H9 (cell line): ENCODE measurements around the gene NR2F1-AS1. TPM values are rescaled to one million over a fixed set of nuclear protein-coding genes. Genes with fewer than 3 reads are reported as not detected.

ENCODE experiments used
- DNase-seq: peaks from one replicate; pipeline ENCODE4 v3.0.0-alpha.2; 2017
- H2AFZ ChIP-seq: one replicate; pipeline ENCODE4 v1.6.1; 2013; ENCODE audit warnings: mild to moderate bottlenecking, low read length, control low read depth, moderate library complexity
- H2AK5ac ChIP-seq: 2 replicates; pipeline ENCODE4 v1.6.1; 2013; ENCODE audit warnings: low read length, control low read depth, mixed read lengths; ENCODE audit not compliant: insufficient read length
- H2BK120ac ChIP-seq: one replicate; pipeline ENCODE4 v1.6.1; 2013; ENCODE audit warnings: low read depth, mild to moderate bottlenecking, low read length, control low read depth, inconsistent platforms; ENCODE audit not compliant: poor library complexity, severe bottlenecking
- H2BK12ac ChIP-seq: 2 replicates; pipeline ENCODE4 v1.6.1; 2013; ENCODE audit warnings: low read length, control low read depth, mixed read lengths, low read depth; ENCODE audit not compliant: insufficient read length
- H2BK15ac ChIP-seq: 2 replicates; pipeline ENCODE4 v1.6.1; 2013; ENCODE audit warnings: low read depth, low read length, control low read depth
- H2BK20ac ChIP-seq: one replicate; pipeline ENCODE4 v1.6.1; 2013; ENCODE audit warnings: low read depth, mild to moderate bottlenecking, low read length, control low read depth, inconsistent platforms; ENCODE audit not compliant: poor library complexity, severe bottlenecking
- H2BK5ac ChIP-seq: 2 replicates; pipeline ENCODE4 v1.6.1; 2013; ENCODE audit warnings: low read length, control low read depth, mixed read lengths; ENCODE audit not compliant: insufficient read length
- H3K14ac ChIP-seq: 2 replicates; pipeline ENCODE4 v1.6.1; 2013; ENCODE audit warnings: low read length, control low read depth; ENCODE audit not compliant: insufficient read depth
- H3K18ac ChIP-seq: 2 replicates; pipeline ENCODE4 v1.6.1; 2013; ENCODE audit warnings: low read depth, mild to moderate bottlenecking, mixed read lengths, low read length, control low read depth; ENCODE audit not compliant: insufficient read length
- H3K23ac ChIP-seq: 2 replicates; pipeline ENCODE4 v1.6.1; 2013; ENCODE audit warnings: low read length, control low read depth, mixed read lengths, low read depth; ENCODE audit not compliant: insufficient read length
- H3K23me2 ChIP-seq: 2 replicates; pipeline ENCODE4 v1.6.1; 2013; ENCODE audit warnings: low read depth, mild to moderate bottlenecking, mixed read lengths, low read length, control low read depth; ENCODE audit not compliant: insufficient read length, poor library complexity, severe bottlenecking
- H3K27ac ChIP-seq: 2 replicates; pipeline ENCODE4 v1.5.1; 2013; ENCODE audit warnings: low read length, control low read depth, mixed read lengths, low read depth; ENCODE audit not compliant: insufficient read length
- H3K27me3 ChIP-seq: 2 replicates; pipeline ENCODE4 v1.6.1; 2013; ENCODE audit warnings: low read length, control low read depth, inconsistent platforms; ENCODE audit not compliant: insufficient read depth
- H3K4ac ChIP-seq: 2 replicates; pipeline ENCODE4 v1.6.1; 2013; ENCODE audit warnings: low read depth, mild to moderate bottlenecking, control low read depth, inconsistent platforms, low read length, moderate library complexity
- H3K4me1 ChIP-seq: 2 replicates; pipeline ENCODE4 v1.6.1; 2013; ENCODE audit warnings: low read length, control low read depth, inconsistent platforms; ENCODE audit not compliant: insufficient read depth
- H3K4me2 ChIP-seq: 2 replicates; pipeline ENCODE4 v1.6.1; 2013; ENCODE audit warnings: low read length, control low read depth, mixed read lengths; ENCODE audit not compliant: insufficient read length, insufficient read depth
- H3K56ac ChIP-seq: 2 replicates; pipeline ENCODE4 v1.6.1; 2013; ENCODE audit warnings: low read depth, mild to moderate bottlenecking, mixed read lengths, low read length, control low read depth; ENCODE audit not compliant: insufficient read length
- H3K79me1 ChIP-seq: 2 replicates; pipeline ENCODE4 v1.6.1; 2013; ENCODE audit warnings: low read depth, mild to moderate bottlenecking, moderate library complexity, low read length, control low read depth, inconsistent platforms; ENCODE audit not compliant: insufficient read depth, poor library complexity, severe bottlenecking
- H3K79me2 ChIP-seq: 2 replicates; pipeline ENCODE4 v1.6.1; 2013; ENCODE audit warnings: low read length, control low read depth, inconsistent platforms; ENCODE audit not compliant: insufficient read depth
- H3K9ac ChIP-seq: 2 replicates; pipeline ENCODE4 v1.6.1; 2013; ENCODE audit warnings: low read length, control low read depth, mixed read lengths; ENCODE audit not compliant: insufficient read length; ENCODE audit errors: extremely low read depth
- H3K9me3 ChIP-seq: one replicate; pipeline ENCODE4 v1.6.1; 2013; ENCODE audit warnings: low read depth, low read length, inconsistent platforms; ENCODE audit not compliant: control insufficient read depth
- H3T11ph ChIP-seq: one replicate; pipeline ENCODE4 v1.6.1; 2013; ENCODE audit warnings: mild to moderate bottlenecking, low read length, control low read depth, inconsistent platforms
- H4K20me1 ChIP-seq: one replicate; pipeline ENCODE4 v1.6.1; 2013; ENCODE audit not compliant: control insufficient read depth, insufficient read length, insufficient read depth
- H4K5ac ChIP-seq: 2 replicates; pipeline ENCODE4 v1.6.1; 2013; ENCODE audit warnings: low read depth, mild to moderate bottlenecking, mixed read lengths, low read length, control low read depth; ENCODE audit not compliant: insufficient read length
- H4K8ac ChIP-seq: replicated peaks from 2 replicates; pipeline ENCODE4 v1.6.1; 2013; ENCODE audit warnings: low read length, control low read depth, mixed read lengths, low read depth; ENCODE audit not compliant: insufficient read length
- H4K91ac ChIP-seq: 2 replicates; pipeline ENCODE4 v1.6.1; 2013; ENCODE audit warnings: low read depth, mild to moderate bottlenecking, moderate library complexity, mixed read lengths, low read length, control low read depth; ENCODE audit not compliant: insufficient read length
- H3K27ac Mint-ChIP-seq, 3 experiments: 2 replicates in 2 of 3; 3 replicates in 1 of 3; pipeline ENCODE4 v1.8.0; 2020 to 2021; ENCODE audit warnings: mixed read lengths in 3 of 3, mild to moderate bottlenecking in 1 of 3, moderate library complexity in 1 of 3
- H3K27me3 Mint-ChIP-seq: 2 replicates; pipeline ENCODE4 v1.8.0; 2021; ENCODE audit warnings: low read depth, mild to moderate bottlenecking, moderate library complexity, mixed read lengths
- H3K36me3 Mint-ChIP-seq, 3 experiments: 2 replicates in 2 of 3; 3 replicates in 1 of 3; pipeline ENCODE4 v1.8.0; 2020 to 2021; ENCODE audit warnings: low read depth in 3 of 3, mixed read lengths in 3 of 3; ENCODE audit not compliant: insufficient read depth in 1 of 3
- H3K4me1 Mint-ChIP-seq, 2 experiments: 2 replicates each; pipeline ENCODE4 v1.8.0; 2020; ENCODE audit warnings: mixed read lengths in 2 of 2
- H3K4me3 Mint-ChIP-seq, 2 experiments: 2 replicates in 1 of 2; 3 replicates in 1 of 2; pipeline ENCODE4 v1.8.0; 2020 to 2021; ENCODE audit warnings: mild to moderate bottlenecking in 2 of 2, mixed read lengths in 2 of 2, moderate library complexity in 1 of 2
- H3K9me3 Mint-ChIP-seq, 2 experiments: 2 replicates in 1 of 2; 3 replicates in 1 of 2; pipeline ENCODE4 v1.8.0; 2020; ENCODE audit warnings: mild to moderate bottlenecking in 2 of 2, mixed read lengths in 2 of 2, moderate library complexity in 1 of 2
- WGBS: extraction: QIAGEN DNeasy Blood & Tissue Kit; methylation state at CpG from one replicate; pipeline ENCODE4 v1.1.7; 2013; ENCODE audit warnings: missing lambda C conversion rate, low lambda C conversion rate, mixed read lengths; ENCODE audit not compliant: insufficient read length; ENCODE audit errors: extremely low coverage; 5-methylcytosine and 5-hydroxymethylcytosine counted together
- total RNA-seq: library from RNA; stranded (reverse); gene quantifications from 2 replicates; pipeline ENCODE4 v1.2.1, GENCODE V29; 2021
- TF ChIP-seq, protein P1 (sequence below): fragments of 200-600 bp; sonication (generic); conservative IDR thresholded peaks from 3 replicates; pipeline ENCODE4 v1.8.0; 2021; ENCODE audit warnings: antibody characterized with exemption, mild to moderate bottlenecking

The NR2F1-AS1 gene
- total RNA-seq, 1 experiment from 2014 or later = 1.9 TPM

GRCh38 chr5:93570294-93571113 is 10.5 kb downstream of the NR2F1-AS1 start:
- TF ChIP-seq, protein P1, sequence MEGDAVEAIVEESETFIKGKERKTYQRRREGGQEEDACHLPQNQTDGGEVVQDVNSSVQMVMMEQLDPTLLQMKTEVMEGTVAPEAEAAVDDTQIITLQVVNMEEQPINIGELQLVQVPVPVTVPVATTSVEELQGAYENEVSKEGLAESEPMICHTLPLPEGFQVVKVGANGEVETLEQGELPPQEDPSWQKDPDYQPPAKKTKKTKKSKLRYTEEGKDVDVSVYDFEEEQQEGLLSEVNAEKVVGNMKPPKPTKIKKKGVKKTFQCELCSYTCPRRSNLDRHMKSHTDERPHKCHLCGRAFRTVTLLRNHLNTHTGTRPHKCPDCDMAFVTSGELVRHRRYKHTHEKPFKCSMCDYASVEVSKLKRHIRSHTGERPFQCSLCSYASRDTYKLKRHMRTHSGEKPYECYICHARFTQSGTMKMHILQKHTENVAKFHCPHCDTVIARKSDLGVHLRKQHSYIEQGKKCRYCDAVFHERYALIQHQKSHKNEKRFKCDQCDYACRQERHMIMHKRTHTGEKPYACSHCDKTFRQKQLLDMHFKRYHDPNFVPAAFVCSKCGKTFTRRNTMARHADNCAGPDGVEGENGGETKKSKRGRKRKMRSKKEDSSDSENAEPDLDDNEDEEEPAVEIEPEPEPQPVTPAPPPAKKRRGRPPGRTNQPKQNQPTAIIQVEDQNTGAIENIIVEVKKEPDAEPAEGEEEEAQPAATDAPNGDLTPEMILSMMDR = peak; percentile 36; the same call in 2 of the 3 replicates
- no peaks in the 10 kb centered on the region for H3K79me2 ChIP-seq
- DNase-seq = peak; percentile 75

More at GRCh38 chr5:93570294-93571113, 10.5 kb downstream of the NR2F1-AS1 start:
- Histone ChIP-seq H3K23me2 (peaks cover 3% of the 10 kb centered on the region), H4K91ac (no peak overlapping the region), H2AFZ (no peak overlapping the region), H2BK5ac (no peak overlapping the region), H3K79me1 (no peaks in the 10 kb centered on the region), H3K27ac (no peak overlapping the region), H4K20me1 (no peaks in the 10 kb centered on the region), H3K14ac (no peak overlapping the region), H2BK15ac (no peak overlapping the region), H3K9me3 (no peaks in the 10 kb centered on the region), H2BK20ac (no peak overlapping the region), H3K27me3 (peaks cover 62% of the 10 kb centered on the region), H2BK120ac (no peak overlapping the region), H3K4me2 (peak overlapping the region; percentile 61), H3K56ac (no peak overlapping the region), H3K4ac (no peak overlapping the region), H3K4me1 (peaks cover 3% of the 10 kb centered on the region; the same call in 1 of the 2 replicates), H3T11ph (no peak overlapping the region), H3K18ac (no peak overlapping the region), H2AK5ac (no peak overlapping the region), H3K9ac (no peak overlapping the region), H4K8ac (no peak overlapping the region), H4K5ac (no peak overlapping the region), H2BK12ac (no peak overlapping the region), H3K23ac (no peak overlapping the region)
- no peaks in the 10 kb centered on the region for H3K36me3 Mint-ChIP-seq
- H3K9me3 Mint-ChIP-seq = no peaks in the 10 kb centered on the region; a peak in 2 of 5 replicates
- H3K4me1 Mint-ChIP-seq = peaks cover 34 to 42% of the 10 kb centered on the region in 2 experiments
- no peak overlapping the region for H3K27ac Mint-ChIP-seq
- peak overlapping the region; percentile 65 to 73 for H3K4me3 Mint-ChIP-seq
- no CpG with 5 or more reads among the region's 70 CpGs for WGBS
- H3K27me3 Mint-ChIP-seq = peaks cover 12% of the 10 kb centered on the region
